GM21367 (cell line): ENCODE data around the gene CYP4F3.
"Not testable (repeated sequence)": the region's sequence is repeated elsewhere in the genome, so short reads cannot be mapped to it uniquely, and the experiment has no call there.

Experiments used
- ATAC-seq: cut with Tn5 transposase; IDR thresholded peaks from one replicate; pipeline ENCODE4 v1.9.1; 2021; ENCODE audit not compliant: unreplicated experiment

CYP4F3 gene

GRCh38 chr19:15640294-15640903 lies at the start of gene CYP4F3:
Gene CYP4F3 (plus strand): TSS chr19:15640897. CDS start chr19:15641416, 519 bp downstream.
- no peak for ATAC-seq

GRCh38 chr19:15591796-15592195 lies 48.9 kb upstream of the CYP4F3 start:
- ATAC-seq = no peak

- ATAC-seq = not testable (repeated sequence)
These were observed 48.2 kb upstream of the CYP4F3 start for GRCh38 chr19:15592506-15592905.

GRCh38 chr19:15593766-15594165 lies 46.9 kb upstream of the CYP4F3 start:
- ATAC-seq = not testable (repeated sequence)

GRCh38 chr19:15595069-15595468 lies 45.6 kb upstream of the CYP4F3 start:
- no peak for ATAC-seq

GRCh38 chr19:15607978-15608925 lies 32.4 kb upstream of the CYP4F3 start:
- not testable (repeated sequence) for ATAC-seq

GRCh38 chr19:15609261-15609660 lies 31.4 kb upstream of the CYP4F3 start:
- no peak for ATAC-seq

- no peak for ATAC-seq
These were observed 28.4 kb upstream of the CYP4F3 start for GRCh38 chr19:15612342-15612741.

- no peak for ATAC-seq
These were observed 27.4 kb upstream of the CYP4F3 start for GRCh38 chr19:15613338-15613737.

- no peak for ATAC-seq
These were observed 26.0 kb upstream of the CYP4F3 start, which contains the start of gene CYP4F8 for GRCh38 chr19:15614507-15615379. Gene CYP4F8 (plus strand): TSS chr19:15615218. CDS start chr19:15615617, 399 bp downstream.

GRCh38 chr19:15615526-15615925 lies 25.2 kb upstream of the CYP4F3 start:
- no peak for ATAC-seq

GRCh38 chr19:15616183-15616582 lies 24.5 kb upstream of the CYP4F3 start:
- ATAC-seq = no peak

GRCh38 chr19:15616627-15617270 lies 23.9 kb upstream of the CYP4F3 start:
- no peak for ATAC-seq

- no peak for ATAC-seq
These were observed 22.4 kb upstream of the CYP4F3 start for GRCh38 chr19:15618321-15618720.

- no peak for ATAC-seq
These were observed 18.9 kb upstream of the CYP4F3 start for GRCh38 chr19:15621801-15622200.

GRCh38 chr19:15622991-15623390 lies 17.7 kb upstream of the CYP4F3 start:
- no peak for ATAC-seq

GRCh38 chr19:15623711-15624318 lies 16.9 kb upstream of the CYP4F3 start:
- no peak for ATAC-seq

GRCh38 chr19:15628236-15629002 lies 12.3 kb upstream of the CYP4F3 start:
- ATAC-seq = no peak
